Ovary (tissue), 3 donors: Measurements from ENCODE around the gene TACC2.

Experiments
- CTCF ChIP-seq, 3 donors: fragments of 450-650 bp in 2 of 3; fragments of 200-600 bp in 1 of 3; IDR thresholded peaks; one replicate each; pipeline versions ENCODE4 v1.5.1 to v1.8.0; 2016 to 2022; ENCODE audit warnings: antibody characterized with exemption in 3 of 3, mild to moderate bottlenecking in 1 of 3
- POLR2A ChIP-seq: fragments of 450-650 bp; IDR thresholded peaks from one replicate; pipeline ENCODE4 v1.6.1; 2017; ENCODE audit warnings: antibody characterized with exemption, mild to moderate bottlenecking, moderate library complexity
- donor health status: DM: no; HTN: no; CAD: no.

DNA sequence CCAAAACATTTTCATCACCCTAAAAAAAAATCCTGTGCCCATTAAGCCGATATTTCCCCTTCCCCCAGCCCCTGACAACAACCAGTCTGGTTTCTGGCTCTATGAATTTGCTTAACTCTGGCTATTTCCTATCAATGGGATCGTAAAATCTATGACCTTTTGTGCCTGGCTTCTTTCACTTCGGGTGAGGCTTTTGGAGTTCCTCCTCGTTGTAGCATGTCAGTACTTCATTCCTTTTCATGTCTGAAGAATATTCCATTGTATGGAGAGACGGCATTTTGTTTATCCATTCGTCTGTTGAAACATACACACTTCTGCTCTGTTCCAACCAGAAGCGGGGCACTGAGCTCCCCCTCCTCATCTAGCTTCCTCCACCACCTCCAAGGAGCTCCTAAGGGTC, 29.5 kb downstream of the TACC2 start:
- TF ChIP-seq POLR2A (no peak), CTCF (IDR thresholded peaks at IDR 0.05) (no peak)
